AG10803 (cell line): ENCODE measurements around the gene TMEM106C.

Source experiments
- DNase-seq: peaks from one replicate; pipeline ENCODE4 v3.0.0; 2010; ENCODE audit warnings: low read depth
- H3K4me3 ChIP-seq: 2 replicates; pipeline ENCODE4 v1.5.1; 2011; ENCODE audit warnings: mild to moderate bottlenecking, low read length, control low read depth
- TF ChIP-seq, protein P1 (sequence below): conservative IDR thresholded peaks from 2 replicates; pipeline ENCODE4 v1.5.1; 2011; ENCODE audit warnings: mild to moderate bottlenecking, low read length, control low read depth, inconsistent platforms

TMEM106C gene

DNA sequence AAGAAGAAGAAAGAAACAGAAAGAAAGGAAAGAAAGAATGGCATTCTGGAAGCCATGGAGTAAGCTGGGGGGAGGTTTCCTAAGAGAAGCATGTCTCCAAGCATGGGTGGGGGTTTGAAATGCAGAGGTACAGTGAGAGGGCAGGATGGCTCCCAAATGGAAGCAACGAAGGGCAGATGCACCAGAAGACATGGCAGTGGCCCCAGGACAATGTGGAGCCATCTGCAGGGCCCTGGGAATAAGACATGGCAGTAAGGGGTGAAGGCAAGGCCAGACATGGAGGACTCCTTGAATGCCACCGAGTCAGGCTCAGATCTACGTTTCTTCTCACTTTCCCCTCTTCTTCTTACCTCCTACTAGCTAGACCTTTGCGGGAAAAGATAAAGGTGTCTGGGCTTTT lies 45.6 kb downstream of the TMEM106C start:
- no peak for DNase-seq
- TF ChIP-seq, protein P1, sequence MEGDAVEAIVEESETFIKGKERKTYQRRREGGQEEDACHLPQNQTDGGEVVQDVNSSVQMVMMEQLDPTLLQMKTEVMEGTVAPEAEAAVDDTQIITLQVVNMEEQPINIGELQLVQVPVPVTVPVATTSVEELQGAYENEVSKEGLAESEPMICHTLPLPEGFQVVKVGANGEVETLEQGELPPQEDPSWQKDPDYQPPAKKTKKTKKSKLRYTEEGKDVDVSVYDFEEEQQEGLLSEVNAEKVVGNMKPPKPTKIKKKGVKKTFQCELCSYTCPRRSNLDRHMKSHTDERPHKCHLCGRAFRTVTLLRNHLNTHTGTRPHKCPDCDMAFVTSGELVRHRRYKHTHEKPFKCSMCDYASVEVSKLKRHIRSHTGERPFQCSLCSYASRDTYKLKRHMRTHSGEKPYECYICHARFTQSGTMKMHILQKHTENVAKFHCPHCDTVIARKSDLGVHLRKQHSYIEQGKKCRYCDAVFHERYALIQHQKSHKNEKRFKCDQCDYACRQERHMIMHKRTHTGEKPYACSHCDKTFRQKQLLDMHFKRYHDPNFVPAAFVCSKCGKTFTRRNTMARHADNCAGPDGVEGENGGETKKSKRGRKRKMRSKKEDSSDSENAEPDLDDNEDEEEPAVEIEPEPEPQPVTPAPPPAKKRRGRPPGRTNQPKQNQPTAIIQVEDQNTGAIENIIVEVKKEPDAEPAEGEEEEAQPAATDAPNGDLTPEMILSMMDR: no peak
- no peak overlapping the region for H3K4me3 ChIP-seq

DNA sequence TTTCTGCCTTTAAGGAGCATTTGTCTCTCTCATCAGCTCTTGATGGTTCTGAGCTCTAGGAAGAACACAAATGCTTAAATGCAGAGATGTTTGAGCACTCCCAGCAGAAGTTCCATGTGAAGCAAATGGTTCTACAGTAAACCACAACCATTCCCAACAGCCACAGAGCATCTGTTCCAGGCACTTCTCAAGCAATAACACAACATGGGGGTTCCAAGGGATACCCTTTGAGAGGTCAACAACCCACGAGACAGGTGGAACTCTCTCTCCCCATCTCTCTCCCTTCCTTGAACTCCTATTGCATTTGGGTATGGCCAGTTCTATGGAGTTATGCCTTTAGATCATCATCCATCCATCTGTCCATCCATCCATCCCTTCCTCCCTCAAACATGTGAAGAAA lies 46.1 kb downstream of the TMEM106C start:
- no peak for DNase-seq
- TF ChIP-seq, protein P1: no peak
- H3K4me3 ChIP-seq: no peak overlapping the region

DNA sequence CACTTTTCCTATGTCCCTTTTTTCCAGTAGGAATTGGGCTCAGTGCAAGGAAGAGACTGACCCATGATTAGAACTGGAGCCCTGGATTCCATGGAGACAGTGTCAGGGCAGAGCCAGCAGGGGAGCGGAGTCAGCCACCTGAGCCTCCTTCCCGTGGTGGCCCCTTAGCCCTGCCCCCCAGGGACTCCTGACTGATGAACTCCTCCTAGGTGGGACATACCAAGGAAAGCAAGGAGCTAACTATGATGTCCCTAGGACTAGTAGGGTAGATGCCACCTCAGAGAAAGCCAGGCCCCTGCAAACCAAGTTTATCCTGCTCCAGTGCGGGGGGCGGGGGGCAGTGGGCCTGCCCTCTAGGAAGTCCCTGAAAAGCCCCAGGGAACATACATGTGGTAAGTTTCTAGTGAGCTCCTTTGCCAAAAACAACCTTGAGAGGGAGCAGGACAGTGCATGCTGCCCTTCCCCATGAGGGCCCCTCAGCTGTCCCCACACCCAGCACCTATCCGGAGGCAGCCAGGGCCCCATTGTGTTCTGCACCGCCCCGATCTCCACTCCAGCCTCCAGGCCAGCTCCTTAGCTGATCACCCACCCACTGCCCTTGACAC lies 47.1 kb downstream of the TMEM106C start:
- H3K4me3 ChIP-seq: no peak overlapping the region
- DNase-seq: no peak
- TF ChIP-seq, protein P1: no peak

DNA sequence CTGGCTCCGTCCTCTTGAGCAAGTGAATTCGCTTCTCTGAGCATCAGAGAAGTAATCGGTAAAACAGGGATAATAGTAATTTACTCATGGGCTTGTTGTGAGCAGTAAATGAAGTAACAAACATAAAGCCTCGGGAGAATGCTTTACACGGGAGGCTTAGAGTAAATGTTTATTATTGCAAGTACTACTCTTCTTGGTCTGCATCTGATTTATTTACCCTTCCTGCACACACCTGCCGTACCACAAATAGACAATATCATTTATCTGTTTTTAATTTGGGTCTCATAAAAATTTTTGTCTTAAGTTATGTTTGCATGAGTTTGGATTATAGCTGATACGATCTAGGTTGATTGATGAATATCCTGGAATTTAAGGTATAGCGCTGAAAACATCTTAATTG lies 48.7 kb downstream of the TMEM106C start:
- TF ChIP-seq, protein P1: no peak

DNA sequence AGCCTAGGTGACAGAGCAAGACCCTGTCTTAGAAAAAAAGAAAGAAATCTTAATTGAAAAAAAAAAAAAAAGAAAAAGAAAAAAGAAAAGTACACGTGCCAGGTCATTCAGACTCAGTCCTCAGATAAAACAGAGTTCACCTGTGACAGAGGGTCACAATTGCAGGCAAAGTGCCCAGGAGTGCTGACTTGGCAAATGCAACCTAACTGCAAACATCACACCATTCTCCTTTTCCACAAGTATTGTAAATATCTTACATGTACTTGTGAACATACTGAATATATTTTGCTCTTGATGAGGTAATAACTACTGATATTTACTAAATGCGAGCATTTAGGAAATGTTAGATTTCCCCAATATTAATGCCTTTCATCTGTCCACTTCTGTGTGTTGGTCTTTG lies 49.9 kb downstream of the TMEM106C start:
- TF ChIP-seq, protein P1: no peak
- no peak overlapping the region for H3K4me3 ChIP-seq
- DNase-seq: no peak

More for the DNA sequence above, 48.7 kb downstream of the TMEM106C start:
- no peak overlapping the region for H3K4me3 ChIP-seq
- no peak for DNase-seq

DNA sequence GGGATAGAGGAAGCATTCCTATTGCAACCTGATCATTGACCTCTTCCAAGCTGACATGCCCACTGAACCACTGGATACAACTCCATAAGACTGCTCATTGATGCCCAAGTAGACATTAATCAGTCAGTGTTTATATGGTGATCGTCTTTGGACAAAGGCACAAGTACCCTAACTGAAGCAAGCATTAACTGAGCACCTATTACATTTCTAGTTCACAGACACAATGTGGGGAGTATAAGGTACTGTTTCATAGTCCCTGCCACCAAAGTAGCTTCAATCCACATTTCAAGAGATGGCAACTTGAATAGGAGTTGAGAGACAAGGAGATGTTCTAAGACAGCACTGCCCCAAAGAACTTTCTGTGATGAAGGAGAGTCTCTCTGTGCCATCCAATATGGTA lies 51.7 kb downstream of the TMEM106C start:
- no peak for DNase-seq
- H3K4me3 ChIP-seq: no peak overlapping the region
- TF ChIP-seq, protein P1: no peak

DNA sequence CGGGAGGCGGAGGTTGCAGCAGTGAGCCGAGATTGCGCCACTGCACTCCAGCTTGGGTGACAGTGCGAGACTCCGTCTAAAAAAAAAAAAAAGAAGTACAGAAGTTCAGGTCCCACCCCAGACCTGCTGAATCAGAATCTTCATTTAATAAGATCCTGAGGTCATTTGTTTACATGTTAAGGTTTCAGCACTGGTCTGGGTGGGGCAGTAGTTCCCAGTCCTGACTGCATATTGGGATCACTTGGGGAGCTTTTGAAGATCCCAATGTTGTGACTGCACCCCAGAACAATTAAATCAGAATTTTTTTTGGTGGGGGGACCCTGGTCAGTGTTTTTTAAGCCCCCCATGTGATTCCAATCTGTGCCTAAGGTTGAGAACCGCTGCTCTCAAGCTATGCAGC lies 52.6 kb downstream of the TMEM106C start:
- TF ChIP-seq, protein P1: no peak
- H3K4me3 ChIP-seq: no peak overlapping the region
- DNase-seq: no peak
